Measurements from ENCODE around the gene OPCML. TPM values are rescaled to one million over a fixed set of nuclear protein-coding genes. Genes with fewer than 3 reads are reported as not detected.

OPCML gene
- polyA plus RNA-seq, 3 donors from 2014 or later = not detected

- Mint-ChIP-seq H3K27ac (no peak overlapping the region), H3K4me1 (no peaks in the 10 kb centered on the region), H3K9me3 (peaks cover 0 to 21% (median 10%) of the 10 kb centered on the region in 6 donors), H3K36me3 (no peaks in the 10 kb centered on the region), H3K27me3 (ENCODE audit: low read depth in 3 of 3) (peaks cover 0 to 3% (median 2%) of the 10 kb centered on the region in 3 donors), H3K4me3 (no peak overlapping the region)
- DNase-seq = no peak
Measured at GRCh38 chr11:132579634-132580327, 952.5 kb downstream of the OPCML start.

GRCh38 chr11:132579136-132579535, 953.2 kb downstream of the OPCML start:
- Mint-ChIP-seq H3K4me1 (no peaks in the 10 kb centered on the region), H3K27ac (no peak overlapping the region), H3K4me3 (no peak overlapping the region), H3K27me3 (ENCODE audit: low read depth in 3 of 3) (peaks cover 0 to 3% (median 2%) of the 10 kb centered on the region in 3 donors), H3K9me3 (peaks cover under 1 to 21% (median 11%) of the 10 kb centered on the region in 6 donors), H3K36me3 (no peaks in the 10 kb centered on the region)
- no peak for DNase-seq

- H3K9me3 Mint-ChIP-seq = peaks cover 5 to 21% (median 11%) of the 10 kb centered on the region in 6 donors
- no peak for DNase-seq
- H3K4me3 Mint-ChIP-seq = no peak overlapping the region
- no peaks in the 10 kb centered on the region for H3K4me1 Mint-ChIP-seq
- no peaks in the 10 kb centered on the region for H3K36me3 Mint-ChIP-seq
- H3K27ac Mint-ChIP-seq = no peak overlapping the region
- H3K27me3 Mint-ChIP-seq (ENCODE audit: low read depth in 3 of 3) = peaks cover 0 to 3% (median 2%) of the 10 kb centered on the region in 3 donors
Measured at GRCh38 chr11:132578580-132578979, 953.7 kb downstream of the OPCML start.

GRCh38 chr11:132576706-132577105, 955.6 kb downstream of the OPCML start:
- DNase-seq = no peak
- Mint-ChIP-seq H3K4me1 (no peaks in the 10 kb centered on the region), H3K27ac (no peak overlapping the region), H3K4me3 (no peak overlapping the region), H3K36me3 (no peaks in the 10 kb centered on the region), H3K27me3 (ENCODE audit: low read depth in 3 of 3) (no peaks in the 10 kb centered on the region), H3K9me3 (peaks cover 5 to 21% (median 12%) of the 10 kb centered on the region in 6 donors)

GRCh38 chr11:132564091-132564885, 968.0 kb downstream of the OPCML start:
- DNase-seq = no peak
- H3K27me3 Mint-ChIP-seq (ENCODE audit: low read depth in 3 of 3) = peaks cover 0 to 2% (median 2%) of the 10 kb centered on the region in 3 donors
- peaks cover 7 to 36% (median 16%) of the 10 kb centered on the region in 6 donors for H3K9me3 Mint-ChIP-seq
- no peaks in the 10 kb centered on the region for H3K36me3 Mint-ChIP-seq
- H3K27ac Mint-ChIP-seq = no peak overlapping the region
- no peak overlapping the region for H3K4me3 Mint-ChIP-seq
- H3K4me1 Mint-ChIP-seq = no peaks in the 10 kb centered on the region

- Mint-ChIP-seq H3K27me3 (ENCODE audit: low read depth in 3 of 3) (peaks cover 0 to 2% (median 2%) of the 10 kb centered on the region in 3 donors), H3K4me1 (no peaks in the 10 kb centered on the region), H3K4me3 (no peak overlapping the region), H3K9me3 (peaks cover 5 to 35% (median 15%) of the 10 kb centered on the region in 6 donors), H3K27ac (no peak overlapping the region), H3K36me3 (no peaks in the 10 kb centered on the region)
- no peak for DNase-seq
Measured at GRCh38 chr11:132563050-132563449, 969.3 kb downstream of the OPCML start.

- Mint-ChIP-seq H3K4me1 (no peaks in the 10 kb centered on the region), H3K27ac (no peak overlapping the region), H3K4me3 (no peak overlapping the region), H3K36me3 (no peaks in the 10 kb centered on the region), H3K27me3 (ENCODE audit: low read depth in 3 of 3) (peaks cover 2 to 4% (median 2%) of the 10 kb centered on the region in 3 donors), H3K9me3 (peaks cover 2 to 25% (median 16%) of the 10 kb centered on the region in 6 donors)
- no peak for DNase-seq
Measured at GRCh38 chr11:132561937-132562336, 970.4 kb downstream of the OPCML start.

- Mint-ChIP-seq H3K27me3 (ENCODE audit: low read depth in 3 of 3) (peaks cover 0 to 4% (median 2%) of the 10 kb centered on the region in 3 donors), H3K4me3 (no peak overlapping the region), H3K27ac (no peak overlapping the region), H3K4me1 (no peaks in the 10 kb centered on the region), H3K36me3 (no peaks in the 10 kb centered on the region), H3K9me3 (peaks cover 3 to 34% (median 12%) of the 10 kb centered on the region in 6 donors)
- DNase-seq = no peak
Measured at GRCh38 chr11:132559331-132560036, 972.8 kb downstream of the OPCML start.

GRCh38 chr11:132556316-132556715, 976.0 kb downstream of the OPCML start:
- no peak overlapping the region for H3K4me3 Mint-ChIP-seq
- DNase-seq = no peak
- H3K4me1 Mint-ChIP-seq = no peaks in the 10 kb centered on the region
- peaks cover 6 to 52% (median 16%) of the 10 kb centered on the region in 6 donors for H3K9me3 Mint-ChIP-seq
- peaks cover 0 to 4% (median 3%) of the 10 kb centered on the region in 3 donors for H3K36me3 Mint-ChIP-seq
- H3K27ac Mint-ChIP-seq = no peak overlapping the region
- H3K27me3 Mint-ChIP-seq (ENCODE audit: low read depth in 3 of 3) = peaks cover 0 to 4% (median 0%) of the 10 kb centered on the region in 3 donors

- Mint-ChIP-seq H3K4me1 (no peaks in the 10 kb centered on the region), H3K27me3 (ENCODE audit: low read depth in 3 of 3) (peaks cover 0 to 4% (median 0%) of the 10 kb centered on the region in 3 donors), H3K36me3 (peaks cover 0 to 4% (median 3%) of the 10 kb centered on the region in 3 donors), H3K4me3 (no peak overlapping the region), H3K9me3 (peaks cover 6 to 50% (median 14%) of the 10 kb centered on the region in 6 donors), H3K27ac (no peak overlapping the region)
- DNase-seq = no peak
Measured at GRCh38 chr11:132555617-132556016, 976.7 kb downstream of the OPCML start.

- Mint-ChIP-seq H3K9me3 (peaks cover 2 to 36% (median 14%) of the 10 kb centered on the region in 6 donors), H3K27ac (no peak overlapping the region), H3K4me1 (no peaks in the 10 kb centered on the region), H3K27me3 (ENCODE audit: low read depth in 3 of 3) (no peaks in the 10 kb centered on the region), H3K4me3 (no peak overlapping the region), H3K36me3 (peaks cover 0 to 4% (median 3%) of the 10 kb centered on the region in 3 donors)
- DNase-seq = no peak
Measured at GRCh38 chr11:132551016-132551415, 981.3 kb downstream of the OPCML start.

- Mint-ChIP-seq H3K36me3 (peaks cover 0 to 4% (median 3%) of the 10 kb centered on the region in 3 donors), H3K27ac (no peak overlapping the region), H3K9me3 (peaks cover 4 to 30% (median 14%) of the 10 kb centered on the region in 6 donors), H3K4me1 (no peaks in the 10 kb centered on the region), H3K4me3 (no peak overlapping the region), H3K27me3 (ENCODE audit: low read depth in 3 of 3) (no peaks in the 10 kb centered on the region)
- no peak for DNase-seq
Measured at GRCh38 chr11:132549561-132549960, 982.7 kb downstream of the OPCML start.

GRCh38 chr11:132549001-132549400, 983.3 kb downstream of the OPCML start:
- H3K4me3 Mint-ChIP-seq = no peak overlapping the region
- H3K36me3 Mint-ChIP-seq = peaks cover 0 to 4% (median 3%) of the 10 kb centered on the region in 3 donors
- H3K27me3 Mint-ChIP-seq (ENCODE audit: low read depth in 3 of 3) = no peaks in the 10 kb centered on the region
- no peak overlapping the region for H3K27ac Mint-ChIP-seq
- DNase-seq = no peak
- H3K9me3 Mint-ChIP-seq = peaks cover 2 to 28% (median 13%) of the 10 kb centered on the region in 6 donors
- H3K4me1 Mint-ChIP-seq = no peaks in the 10 kb centered on the region

Measured in immature natural killer cell (primary cell).